Ecto neural progenitor cell (in vitro differentiated cells): Measurements from ENCODE around the gene MICALL2.

Experiments
- DNase-seq: peaks from one replicate; pipeline ENCODE4 v3.0.0-alpha.2; 2018; ENCODE audit warnings: low spot score

MICALL2 gene

DNA sequence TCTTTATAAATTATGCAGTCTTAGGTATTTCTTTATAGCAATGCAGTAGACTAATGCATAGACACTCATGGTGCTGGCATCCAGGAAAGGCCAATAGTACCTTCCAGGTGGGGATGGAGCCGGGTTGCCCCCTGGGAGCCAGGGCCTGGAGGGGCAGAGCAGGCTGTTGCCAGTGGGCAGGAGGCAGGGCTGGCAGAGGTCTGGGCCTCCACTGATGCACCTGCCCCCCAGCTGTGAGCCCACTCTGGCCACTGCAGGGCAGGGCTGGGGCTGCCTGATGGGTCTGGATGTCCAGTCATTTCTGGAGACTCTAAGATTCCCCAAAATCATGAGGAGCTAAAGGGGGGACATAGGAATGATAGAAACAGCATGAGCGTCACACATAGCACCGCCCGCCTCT, 66.7 kb downstream of the MICALL2 start:
- no peak for DNase-seq

- DNase-seq, result no peak
Measured at GRCh38 chr7:1391449-1391848, 67.8 kb downstream of the MICALL2 start.

DNA sequence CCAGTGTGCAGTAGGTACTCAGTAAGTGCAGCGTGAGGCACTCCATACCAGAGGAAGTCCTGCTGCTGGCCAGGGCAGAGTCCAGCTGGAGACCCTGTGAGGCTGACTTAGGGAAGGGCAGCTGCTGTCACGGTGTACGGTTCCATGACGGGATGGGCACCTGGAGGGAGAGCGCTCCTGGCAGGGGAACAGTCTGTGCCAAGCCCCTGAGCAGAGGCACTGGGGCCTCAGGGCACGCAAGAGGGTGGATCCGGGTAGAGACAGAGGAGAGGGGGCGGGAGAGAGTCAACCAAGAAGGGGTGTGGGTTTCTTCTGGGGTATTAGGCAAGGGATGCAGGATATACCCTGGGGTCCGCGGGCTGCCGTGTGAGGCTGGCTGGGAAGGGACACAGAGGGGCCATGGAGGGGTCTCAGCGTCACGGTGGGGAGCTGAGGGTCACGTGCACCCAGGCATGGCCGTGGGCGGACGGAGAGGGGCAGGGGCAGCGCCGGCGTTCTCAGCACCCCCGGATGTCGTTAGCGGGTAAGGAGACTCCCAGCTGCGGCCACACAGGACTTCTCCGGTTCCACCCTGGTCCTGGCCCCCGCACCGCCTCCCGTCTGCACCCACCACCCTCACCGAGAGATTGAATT, 70.5 kb downstream of the MICALL2 start:
- no peak for DNase-seq

- no peak for DNase-seq
Measured at GRCh38 chr7:1388021-1388702, 71.1 kb downstream of the MICALL2 start.

GRCh38 chr7:1387261-1387660, 72.0 kb downstream of the MICALL2 start:
- no peak for DNase-seq

- no peak for DNase-seq
Measured at GRCh38 chr7:1386623-1387220, 72.5 kb downstream of the MICALL2 start.

DNA sequence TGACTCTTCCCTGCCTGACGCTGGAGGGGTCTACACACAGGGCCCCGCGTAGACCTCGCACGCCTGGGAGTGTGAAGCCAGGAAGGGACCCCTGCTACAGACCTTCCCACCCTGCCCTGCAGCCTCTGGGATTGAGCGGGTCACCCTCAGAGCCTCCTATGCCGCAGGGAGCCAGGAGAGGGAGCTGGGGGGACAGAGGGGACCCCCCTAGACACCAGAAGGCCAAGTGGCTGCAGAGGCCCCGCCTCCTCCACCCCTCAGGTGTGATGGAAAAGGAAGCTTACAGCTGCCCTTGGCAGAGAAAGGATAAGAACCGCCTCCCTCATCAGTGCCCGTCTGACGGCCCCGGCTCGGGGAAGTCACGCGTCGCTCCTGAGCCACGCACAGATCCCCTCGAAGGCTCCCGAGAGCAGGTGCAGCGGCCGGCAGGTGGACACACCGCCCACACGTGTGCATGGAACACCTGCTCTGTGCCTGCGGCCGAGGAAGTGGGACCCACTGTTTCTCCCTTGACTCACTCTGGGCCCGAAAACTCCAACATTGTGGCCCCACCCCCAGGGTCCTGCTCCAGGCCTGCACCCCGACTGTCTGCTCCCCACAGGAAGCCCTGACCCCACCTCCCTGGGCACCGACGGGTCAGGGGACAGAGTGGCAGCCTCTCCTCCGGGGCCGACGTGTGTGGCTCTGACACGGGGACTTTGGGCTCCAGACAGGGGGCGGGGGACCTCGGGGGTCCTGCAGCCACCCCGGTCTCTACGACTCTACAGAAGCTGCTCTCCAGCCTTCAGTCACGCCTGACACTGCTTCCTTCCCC, 73.3 kb downstream of the MICALL2 start:
- DNase-seq, result no peak

DNA sequence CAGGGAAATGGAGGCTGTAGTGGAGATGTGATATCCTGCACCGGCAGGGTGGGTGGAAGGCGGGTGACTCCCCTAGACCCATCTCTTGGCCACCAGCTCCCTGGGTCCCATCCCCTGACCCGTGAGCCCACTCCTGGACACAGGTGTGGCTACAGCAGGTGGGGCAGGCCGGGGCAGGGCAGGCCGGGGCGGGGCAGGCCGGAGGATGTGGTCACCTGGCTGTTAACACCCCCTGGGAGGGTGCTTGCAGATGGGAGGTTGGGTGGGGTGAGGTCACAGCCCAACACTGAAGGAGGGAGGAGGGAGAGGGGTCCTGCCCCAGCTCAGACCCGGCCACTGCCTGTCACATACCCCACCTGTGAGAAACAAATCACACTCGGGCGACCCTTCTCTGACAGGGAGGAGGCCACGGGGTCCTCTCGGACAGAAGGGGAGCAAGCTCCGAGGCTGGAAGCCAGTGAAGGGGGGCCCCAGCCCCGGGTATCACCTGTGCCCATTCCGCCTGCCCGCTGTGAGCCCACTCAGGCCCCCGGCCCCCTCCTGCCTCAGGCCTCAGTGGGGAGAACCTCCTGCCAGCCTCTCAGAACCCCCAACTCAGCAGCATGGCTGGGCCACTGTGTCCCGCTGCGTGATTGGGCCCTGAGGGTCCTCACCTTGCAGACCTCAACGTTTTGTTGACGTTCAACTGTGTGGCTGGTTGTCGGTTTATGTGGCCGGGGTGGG, 74.0 kb downstream of the MICALL2 start:
- DNase-seq, result no peak
